NCI-H510A (cell line): ENCODE measurements around the gene DNAAF8.
A peak's percentile ranks its signal among the peaks of the same experiment; 100 is the strongest.
"Not testable (repeated sequence)": the region's sequence is repeated elsewhere in the genome, so short reads cannot be mapped to it uniquely, and the experiment has no call there.

Experiments
- DNase-seq: peaks from one replicate; lab custom pipeline; 2025; lab: John Stamatoyannopoulos, UW

Gene DNAAF8

GRCh38 chr16:4723071-4723767 is 11.1 kb upstream of the DNAAF8 start:
- no peak for DNase-seq

GRCh38 chr16:4724661-4725270 is 9.6 kb upstream of the DNAAF8 start:
- no peak for DNase-seq

GRCh38 chr16:4726616-4727015 is 7.7 kb upstream of the DNAAF8 start:
- no peak for DNase-seq

- no peak for DNase-seq
These were observed 5.7 kb upstream of the DNAAF8 start for GRCh38 chr16:4728676-4729075.

GRCh38 chr16:4729876-4730275 is 4.5 kb upstream of the DNAAF8 start:
- DNase-seq: no peak

- no peak for DNase-seq
These were observed 1.1 kb upstream of the DNAAF8 start for GRCh38 chr16:4733211-4733742.

GRCh38 chr16:4733747-4734062 is 632 bp upstream of the DNAAF8 start:
- DNase-seq: no peak

- peak; percentile 43 for DNase-seq
These were observed 596 bp downstream of the DNAAF8 start for GRCh38 chr16:4734730-4735535.

- no peak for DNase-seq
These were observed 2.2 kb downstream of the DNAAF8 start for GRCh38 chr16:4736546-4736945.

- no peak for DNase-seq
These were observed 3.2 kb downstream of the DNAAF8 start for GRCh38 chr16:4737545-4737944.

GRCh38 chr16:4738370-4738769 is 4.0 kb downstream of the DNAAF8 start:
- not testable (repeated sequence) for DNase-seq

GRCh38 chr16:4743226-4743878 is 9.0 kb downstream of the DNAAF8 start:
- DNase-seq: no peak

GRCh38 chr16:4744555-4745273 is 10.4 kb downstream of the DNAAF8 start:
- DNase-seq: no peak

- DNase-seq: no peak
These were observed 10.9 kb downstream of the DNAAF8 start for GRCh38 chr16:4745274-4745569.

- DNase-seq: no peak
These were observed 11.9 kb downstream of the DNAAF8 start for GRCh38 chr16:4746215-4746614.

- DNase-seq: no peak
These were observed 12.7 kb downstream of the DNAAF8 start for GRCh38 chr16:4746991-4747574.

GRCh38 chr16:4747906-4748681 is 13.8 kb downstream of the DNAAF8 start:
- no peak for DNase-seq

GRCh38 chr16:4748682-4749411 is 14.5 kb downstream of the DNAAF8 start:
- no peak for DNase-seq

- no peak for DNase-seq
These were observed 15.4 kb downstream of the DNAAF8 start for GRCh38 chr16:4749700-4750257.

GRCh38 chr16:4750896-4751295 is 16.6 kb downstream of the DNAAF8 start:
- DNase-seq: no peak
